ENCODE measurements around the gene SHQ1.

GRCh38 chr3:72860846-72861245, 12.6 kb upstream of the SHQ1 start:
- no peak for TF ChIP-seq CTCF (IDR thresholded peaks at IDR 0.05)
- no peak for TF ChIP-seq POLR2A (IDR thresholded peaks at IDR 0.05)

Data from heart left ventricle (tissue), 13 donors.